HG03139 (cell line): ENCODE results near the gene GRIP1.

Experiments used
- ATAC-seq: cut with Tn5 transposase; IDR thresholded peaks from one replicate; pipeline ENCODE4 v1.9.1; 2021; ENCODE audit not compliant: unreplicated experiment

Gene GRIP1

GRCh38 chr12:66653796-66654195 lies 25.1 kb downstream of the GRIP1 start:
- ATAC-seq = no peak

GRCh38 chr12:66648033-66648735 lies 30.7 kb downstream of the GRIP1 start:
- ATAC-seq = no peak

GRCh38 chr12:66647034-66647691 lies 31.7 kb downstream of the GRIP1 start:
- ATAC-seq = no peak

GRCh38 chr12:66644151-66644550 lies 34.7 kb downstream of the GRIP1 start:
- no peak for ATAC-seq

- ATAC-seq = no peak
Measured at GRCh38 chr12:66640691-66641460, 38.0 kb downstream of the GRIP1 start.

- ATAC-seq = no peak
Measured at GRCh38 chr12:66638666-66639065, 40.2 kb downstream of the GRIP1 start.

- ATAC-seq = no peak
Measured at GRCh38 chr12:66637699-66638301, 41.1 kb downstream of the GRIP1 start.

- no peak for ATAC-seq
Measured at GRCh38 chr12:66636771-66637170, 42.1 kb downstream of the GRIP1 start.

- ATAC-seq = no peak
Measured at GRCh38 chr12:66633676-66634075, 45.2 kb downstream of the GRIP1 start.

GRCh38 chr12:66629138-66629870 lies 49.6 kb downstream of the GRIP1 start:
- no peak for ATAC-seq

- no peak for ATAC-seq
Measured at GRCh38 chr12:66627988-66628317, 50.9 kb downstream of the GRIP1 start.

GRCh38 chr12:66627270-66627987 lies 51.4 kb downstream of the GRIP1 start:
- ATAC-seq = no peak

GRCh38 chr12:66624806-66625205 lies 54.1 kb downstream of the GRIP1 start:
- no peak for ATAC-seq

- ATAC-seq = no peak
Measured at GRCh38 chr12:66623455-66623854, 55.4 kb downstream of the GRIP1 start.

GRCh38 chr12:66620688-66621087 lies 58.2 kb downstream of the GRIP1 start:
- ATAC-seq = no peak

- ATAC-seq = no peak
Measured at GRCh38 chr12:66620026-66620425, 58.9 kb downstream of the GRIP1 start.

- ATAC-seq = no peak
Measured at GRCh38 chr12:66617991-66618390, 60.9 kb downstream of the GRIP1 start.

- ATAC-seq = no peak
Measured at GRCh38 chr12:66612090-66612775, 66.6 kb downstream of the GRIP1 start.

- ATAC-seq = no peak
Measured at GRCh38 chr12:66607147-66607546, 71.7 kb downstream of the GRIP1 start.

- no peak for ATAC-seq
Measured at GRCh38 chr12:66605293-66605692, 73.6 kb downstream of the GRIP1 start.
